ENCODE results near the gene HOMER1.

DNA sequence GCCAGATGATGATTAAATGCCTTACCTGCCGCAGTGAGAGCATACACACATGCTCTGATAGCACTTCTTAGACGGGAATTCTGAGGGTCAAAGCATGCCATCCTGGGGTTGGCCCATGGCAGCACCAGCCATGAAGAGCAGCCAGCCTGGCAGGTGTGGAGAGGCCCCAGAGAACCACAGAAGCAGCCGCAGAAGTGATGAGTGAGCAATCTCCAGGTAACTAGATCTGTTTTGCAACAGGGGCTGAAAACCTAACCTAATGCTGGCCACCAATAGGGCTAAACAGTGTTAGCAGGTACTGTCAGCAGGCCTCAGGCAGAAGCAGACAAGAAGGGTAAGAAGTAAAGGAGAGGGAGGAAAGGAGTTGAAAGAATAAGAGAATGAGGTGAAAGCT lies 33.5 kb upstream of the HOMER1 start:
- TF ChIP-seq L3MBTL2 (conservative IDR thresholded peaks at IDR 0.05) (no peak), HDGF (IDR thresholded peaks at IDR 0.05; ENCODE audit: borderline replicate concordance) (no peak), SUZ12 (IDR thresholded peaks at IDR 0.05) (no peak), BHLHE40 (IDR thresholded peaks at IDR 0.05; ENCODE audit: borderline replicate concordance) (no peak), LEF1 (IDR thresholded peaks at IDR 0.05; ENCODE audit: borderline replicate concordance) (no peak), NFRKB (IDR thresholded peaks at IDR 0.05) (no peak), FOXA1 (IDR thresholded peaks at IDR 0.05) (no peak), FOXK2 (IDR thresholded peaks at IDR 0.05) (no peak), SP1 (IDR thresholded peaks at IDR 0.05) (no peak), ELF4 (IDR thresholded peaks at IDR 0.05) (no peak)
- TF ChIP-seq, protein P1, sequence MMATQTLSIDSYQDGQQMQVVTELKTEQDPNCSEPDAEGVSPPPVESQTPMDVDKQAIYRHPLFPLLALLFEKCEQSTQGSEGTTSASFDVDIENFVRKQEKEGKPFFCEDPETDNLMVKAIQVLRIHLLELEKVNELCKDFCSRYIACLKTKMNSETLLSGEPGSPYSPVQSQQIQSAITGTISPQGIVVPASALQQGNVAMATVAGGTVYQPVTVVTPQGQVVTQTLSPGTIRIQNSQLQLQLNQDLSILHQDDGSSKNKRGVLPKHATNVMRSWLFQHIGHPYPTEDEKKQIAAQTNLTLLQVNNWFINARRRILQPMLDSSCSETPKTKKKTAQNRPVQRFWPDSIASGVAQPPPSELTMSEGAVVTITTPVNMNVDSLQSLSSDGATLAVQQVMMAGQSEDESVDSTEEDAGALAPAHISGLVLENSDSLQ (IDR thresholded peaks at IDR 0.05) = no peak
